GM12878 (cell line): ENCODE measurements around the gene TRPM7. TPM values are rescaled to one million over a fixed set of nuclear protein-coding genes. Genes with fewer than 3 reads are reported as not detected.

Experiments used
- ATAC-seq: fragments of 200-7000 bp; cut with Tn5 transposase; 3 replicates; pipeline ENCODE4 v1.9.1; 2020; ENCODE audit warnings: mild to moderate bottlenecking, moderate library complexity
- BruUV-seq: library from RNA; stranded (reverse); fragments of 400-500 nt; replicated peaks from 2 replicates; lab custom pipeline; 2021; lab: Mats Ljungman, UMichigan
- CTCF ChIA-PET: fragments of 300-600 bp; sonication (Branson Sonifier 250); formaldehyde crosslinking; extraction: SDS; loops from one replicate; lab custom pipeline; 2021; ENCODE audit warnings: inconsistent platforms; lab: Yijun Ruan, JAX
- POLR2A ChIA-PET: fragments of 350-600 bp; formaldehyde crosslinking; extraction: SDS; loops from one replicate; lab custom pipeline; 2021; ENCODE audit warnings: inconsistent platforms; lab: Charles Lee
- RAD21 ChIA-PET: fragments of 300-600 bp; sonication (Branson Sonifier 250); formaldehyde crosslinking; loops from one replicate; lab custom pipeline; 2023; ENCODE audit warnings: antibody characterized with exemption; ENCODE audit not compliant: unreplicated experiment; lab: Charles Lee
- SMC1A ChIA-PET: fragments of 300-600 bp; sonication (Branson Sonifier 250); formaldehyde crosslinking; loops from one replicate; lab custom pipeline; 2023; ENCODE audit not compliant: unreplicated experiment, uncharacterized antibody; lab: Charles Lee
- DNase-seq: peaks from one replicate; pipeline ENCODE4 v3.0.0-alpha.2; 2011; ENCODE audit warnings: low read depth, low spot score
- FAIRE-seq: peaks from 3 replicates; lab custom pipeline; 2011; peaks lifted over from hg19 to GRCh38; lab: Jason Lieb, UNC
- H2AFZ ChIP-seq: 2 replicates; pipeline ENCODE4 v1.6.0; 2011; ENCODE audit warnings: low read depth, low read length, control low read depth; ENCODE audit not compliant: control insufficient read depth
- H3K27ac ChIP-seq: 2 replicates; pipeline ENCODE4 v1.5.1; 2011; ENCODE audit warnings: control low read depth; ENCODE audit not compliant: control insufficient read depth, insufficient read depth
- H3K27me3 ChIP-seq, 2 experiments: replicated peaks in 1 of 2; 2 replicates each; pipeline versions ENCODE4 v1.6.0 to v1.6.1; 2011; ENCODE audit warnings: low read length in 1 of 2; ENCODE audit not compliant: control insufficient read depth in 2 of 2, insufficient read depth in 2 of 2
- H3K36me3 ChIP-seq, 2 experiments: 2 replicates each; pipeline ENCODE4 v1.5.1; 2011; ENCODE audit warnings: low read length in 1 of 2; ENCODE audit not compliant: control insufficient read depth in 2 of 2, insufficient read depth in 2 of 2
- H3K4me1 ChIP-seq: 2 replicates; pipeline ENCODE4 v1.6.1; 2011; ENCODE audit warnings: mild to moderate bottlenecking, low read length, moderate library complexity, mixed read lengths; ENCODE audit not compliant: control insufficient read depth, insufficient read depth
- H3K4me2 ChIP-seq: 2 replicates; pipeline ENCODE4 v1.6.0; 2011; ENCODE audit warnings: control low read depth; ENCODE audit not compliant: control insufficient read depth, insufficient read depth
- H3K4me3 ChIP-seq: fragments of 200-600 bp; sonication (generic); 2 replicates; pipeline ENCODE4 v1.5.1; 2016
- H3K79me2 ChIP-seq: 2 replicates; pipeline ENCODE4 v1.6.0; 2011; ENCODE audit warnings: low read length; ENCODE audit not compliant: control insufficient read depth, insufficient read depth
- H3K9ac ChIP-seq: 2 replicates; pipeline ENCODE4 v1.8.0; 2011; ENCODE audit warnings: low read length, control low read depth, mixed read lengths; ENCODE audit not compliant: control insufficient read depth, insufficient read depth
- H3K9me3 ChIP-seq: replicated peaks from 3 replicates; pipeline ENCODE4 v1.5.1; 2011; ENCODE audit warnings: mild to moderate bottlenecking, low read length; ENCODE audit not compliant: control insufficient read depth, insufficient read depth
- H4K20me1 ChIP-seq: 2 replicates; pipeline ENCODE4 v1.6.0; 2011; ENCODE audit not compliant: control insufficient read depth, insufficient read depth
- CEBPZ ChIP-seq: fragments of 150-350 bp; IDR thresholded peaks from 2 replicates; pipeline ENCODE4 v1.6.1; 2016; ENCODE audit warnings: low read depth, low read length
- E2F4 ChIP-seq: IDR thresholded peaks from 2 replicates; pipeline ENCODE4 v1.6.1; 2012; ENCODE audit warnings: low read depth, low read length, improper control_type of control experiment
- IRF3 ChIP-seq: fragments of 450-650 bp; IDR thresholded peaks from 2 replicates; pipeline ENCODE4 v1.6.1; 2014; ENCODE audit warnings: mild to moderate bottlenecking
- IRF4 ChIP-seq: IDR thresholded peaks from 2 replicates; pipeline ENCODE4 v1.6.1; 2011; ENCODE audit warnings: low read depth, low read length
- RBBP5 ChIP-seq: fragments of 200-600 bp; sonication (generic); conservative IDR thresholded peaks from 2 replicates; pipeline ENCODE4 v1.6.1; 2016
- ZNF24 ChIP-seq: fragments of 450-650 bp; IDR thresholded peaks from 2 replicates; pipeline ENCODE4 v1.6.1; 2017; ENCODE audit warnings: antibody characterized with exemption, mild to moderate bottlenecking
- ZNF687 ChIP-seq: fragments of 450-650 bp; IDR thresholded peaks from 2 replicates; pipeline ENCODE4 v1.6.1; 2017; ENCODE audit warnings: mild to moderate bottlenecking, moderate library complexity
- WGBS: methylation state at CpG from one replicate; pipeline ENCODE4 v1.1.6; 2016; ENCODE audit warnings: low lambda C conversion rate; ENCODE audit not compliant: insufficient replicate concordance, insufficient coverage; ENCODE audit errors: missing lambda C conversion rate; 5-methylcytosine and 5-hydroxymethylcytosine counted together
- in situ Hi-C: fragments of 300-500 bp; cut with MboI; formaldehyde crosslinking; loops from 9 replicates; pipeline ENCODE4 v1.14.3; 2018; ENCODE audit warnings: mixed read lengths
- intact Hi-C: fragments of 100-400 bp; cut with micrococcal nuclease; formaldehyde crosslinking; loops from one replicate; pipeline ENCODE4 v1.14.2; 2022; ENCODE audit not compliant: unreplicated experiment
- polyA plus RNA-seq, 11 experiments: library from polyadenylated mRNA; depleted of rRNA in 4 of 11; unstranded in 6 of 11; stranded (reverse) in 5 of 11; fragments of >200 nt; fragmentation: Nextera tagmentation in 4 of 11; fragmentation: Illumina TruSeq in 1 of 11; extraction: Ambion mirVana in 4 of 11; extraction: Trizol in 1 of 11; gene quantifications; 1 replicate in 1 of 11; 2 replicates in 10 of 11; pipeline versions ENCODE4 v1.2.1 to v1.2.3, GENCODE V29; 2011 to 2016; ENCODE audit warnings: inconsistent platforms in 2 of 11, missing spikeins in 2 of 11, low read depth in 1 of 11
- total RNA-seq, 4 experiments: library from RNA; depleted of rRNA in 3 of 4; stranded (reverse); fragments of >200 nt in 3 of 4; fragmentation: Illumina TruSeq in 1 of 4; extraction: Trizol in 1 of 4; gene quantifications; 2 replicates each; pipeline versions ENCODE4 v1.2.1 to v1.2.3, GENCODE V29; 2013 to 2021

Gene TRPM7
- total and polyA plus RNA-seq, 10 of the 15 experiments (the other 5 are each of a cell fraction or from before 2014, with no cell fraction given) = 4.5 to 49.7 (median 22.5) TPM

GRCh38 chr15:50636146-50636545 lies 50.5 kb downstream of the TRPM7 start (continued):
- no peak for TF ChIP-seq ZNF687
- TF ChIP-seq CEBPZ = no peak
- no peak for TF ChIP-seq IRF4
- no peak for TF ChIP-seq RBBP5

GRCh38 chr15:50633653-50634052 lies 52.9 kb downstream of the TRPM7 start:
- H3K4me1 ChIP-seq = no peaks in the 10 kb centered on the region
- no peaks in the 10 kb centered on the region for H4K20me1 ChIP-seq
- no peak overlapping the region for H3K9ac ChIP-seq
- H3K27ac ChIP-seq = no peak overlapping the region
- H3K79me2 ChIP-seq = no peaks in the 10 kb centered on the region
- BruUV-seq = no TSS peak
- peaks cover 2 to 28% of the 10 kb centered on the region in 2 experiments for H3K36me3 ChIP-seq
- ChIA-PET SMC1A (no interaction called here), CTCF (interaction anchor here (0.6 kb wide), 1 partner anchor 12 kb away, joined by 3 read pairs; no protein-coding TSS in a partner anchor), POLR2A (no interaction called here), RAD21 (no interaction called here)
- no peak overlapping the region for H2AFZ ChIP-seq
- 95% methylated on average over 3 of the region's 3 CpGs for WGBS
- FAIRE-seq (no peak), DNase-seq (no peak), ATAC-seq (no peak)
- TF ChIP-seq ZNF24 = no peak
- no peak for TF ChIP-seq IRF3
- TF ChIP-seq E2F4 = no peak
- no peak overlapping the region for H3K4me2 ChIP-seq
- intact Hi-C loops (no loop called here), in situ Hi-C loops (no loop called here)
- no peaks in the 10 kb centered on the region for H3K27me3 ChIP-seq
- no peaks in the 10 kb centered on the region for H3K9me3 ChIP-seq
- H3K4me3 ChIP-seq = no peak overlapping the region
